SIG-M5 (cell line): ENCODE data around the gene TM7SF2.
"Not testable (repeated sequence)": the region's sequence is repeated elsewhere in the genome, so short reads cannot be mapped to it uniquely, and the experiment has no call there.

Experiments used
- DNase-seq: peaks from one replicate; lab custom pipeline; 2025; lab: John Stamatoyannopoulos, UW

The TM7SF2 gene

DNA sequence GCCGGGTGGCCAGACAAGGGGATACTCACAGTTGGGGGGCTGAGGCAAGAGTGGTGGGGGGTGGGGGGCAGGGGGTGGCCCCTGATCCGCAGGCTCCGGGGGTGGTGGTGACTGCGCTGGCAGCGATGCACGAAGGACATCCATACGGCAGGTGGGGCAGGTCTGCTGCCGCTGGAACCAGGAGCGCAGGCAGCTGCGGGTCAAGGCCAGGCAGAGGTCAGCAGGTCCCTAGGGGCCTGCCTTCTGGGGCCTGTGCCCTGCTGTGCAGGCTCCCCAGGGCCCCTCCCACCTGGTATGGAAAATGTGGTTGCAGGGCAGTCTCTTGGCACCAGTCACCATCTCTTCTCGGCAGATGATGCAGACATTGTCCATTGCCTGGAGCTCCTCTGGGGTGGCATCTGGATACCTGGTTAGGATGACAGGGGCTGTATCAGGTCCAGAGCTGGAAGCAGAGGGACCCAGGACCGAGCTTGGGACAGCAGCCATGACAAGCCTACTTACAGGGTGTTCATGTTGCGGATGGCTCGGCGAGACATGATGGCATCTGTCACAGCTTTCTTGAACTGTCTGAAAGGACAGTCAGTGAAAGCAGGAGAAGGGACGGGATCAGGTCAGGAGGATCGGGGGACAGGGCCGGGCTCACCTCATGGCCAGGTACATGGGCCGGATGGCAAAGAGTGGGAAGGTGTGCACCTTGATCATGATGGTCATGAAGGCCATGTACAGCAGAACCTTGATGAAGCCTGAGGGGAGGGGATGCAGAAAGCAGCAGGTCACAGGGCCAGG is 19.2 kb downstream of the TM7SF2 start:
- no peak for DNase-seq

DNA sequence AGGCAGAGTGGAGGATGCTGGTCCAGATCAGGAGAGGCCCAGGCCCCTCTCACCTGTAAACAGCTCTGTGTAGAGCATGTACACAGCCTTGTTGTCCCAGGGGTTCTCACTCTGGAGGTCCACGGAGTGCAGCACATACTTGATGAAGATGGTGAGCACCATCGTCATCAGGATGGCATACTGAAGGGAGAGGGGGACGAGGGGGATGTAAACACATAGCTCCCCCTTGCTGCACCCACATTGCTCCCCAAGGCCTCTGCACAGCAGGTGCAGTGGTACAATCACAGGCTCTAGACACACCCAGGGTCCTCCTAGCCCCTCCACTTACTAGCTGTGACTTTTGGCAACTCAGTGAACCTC is 19.7 kb downstream of the TM7SF2 start:
- no peak for DNase-seq

DNA sequence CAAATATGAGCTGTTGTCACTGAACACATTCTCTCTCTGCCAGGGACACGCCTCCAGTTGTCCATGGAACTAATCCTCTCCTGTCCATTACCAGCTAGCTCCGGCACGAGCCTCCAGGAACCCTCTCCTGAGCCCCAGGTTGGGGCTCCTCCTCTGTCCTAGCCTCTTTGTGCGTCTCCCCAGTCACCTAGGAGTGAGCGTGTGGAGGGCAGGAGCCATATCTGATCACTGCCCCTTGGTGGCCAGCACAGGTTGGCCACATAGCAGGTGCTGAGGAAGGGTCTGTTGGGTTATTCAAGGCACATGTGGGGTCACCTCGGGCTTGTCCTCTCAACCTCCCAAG is 20.2 kb downstream of the TM7SF2 start:
- no peak for DNase-seq

DNA sequence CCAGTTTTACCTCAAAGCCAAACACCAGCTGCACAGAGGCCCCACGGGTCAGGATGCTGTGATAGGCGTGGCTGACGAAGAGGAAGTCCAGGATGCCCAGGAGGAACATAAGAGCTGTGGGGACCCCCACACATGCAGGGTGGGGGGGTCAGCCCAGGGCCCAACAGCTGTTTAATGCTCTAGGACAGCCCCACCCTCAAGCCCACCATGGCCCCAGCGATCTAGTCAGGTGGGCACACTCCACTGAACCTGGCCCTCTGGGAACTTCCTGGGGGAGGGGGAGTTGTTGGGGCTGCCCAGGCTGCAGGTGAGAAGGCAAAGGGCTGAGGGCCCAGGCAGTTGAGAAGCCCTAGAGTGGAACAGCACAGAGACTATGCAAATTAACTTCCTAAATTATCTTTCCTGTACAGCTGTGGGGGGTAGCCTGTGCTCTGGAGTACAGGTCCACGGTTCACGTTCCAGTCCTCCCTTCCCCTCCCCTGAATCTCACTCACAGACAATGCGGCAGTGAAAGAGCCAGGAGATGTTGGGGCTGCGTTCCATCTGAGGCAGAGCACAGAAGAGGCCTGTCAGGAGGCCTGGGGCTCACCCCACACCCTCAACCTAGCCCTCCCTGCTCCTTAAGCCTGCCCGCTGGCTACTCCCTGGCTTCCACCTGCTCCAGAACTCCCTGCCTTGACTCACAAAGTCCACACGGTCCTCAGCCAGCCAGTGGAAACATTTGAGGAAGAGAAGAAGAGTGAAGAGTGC is 20.7 kb downstream of the TM7SF2 start:
- DNase-seq = no peak

DNA sequence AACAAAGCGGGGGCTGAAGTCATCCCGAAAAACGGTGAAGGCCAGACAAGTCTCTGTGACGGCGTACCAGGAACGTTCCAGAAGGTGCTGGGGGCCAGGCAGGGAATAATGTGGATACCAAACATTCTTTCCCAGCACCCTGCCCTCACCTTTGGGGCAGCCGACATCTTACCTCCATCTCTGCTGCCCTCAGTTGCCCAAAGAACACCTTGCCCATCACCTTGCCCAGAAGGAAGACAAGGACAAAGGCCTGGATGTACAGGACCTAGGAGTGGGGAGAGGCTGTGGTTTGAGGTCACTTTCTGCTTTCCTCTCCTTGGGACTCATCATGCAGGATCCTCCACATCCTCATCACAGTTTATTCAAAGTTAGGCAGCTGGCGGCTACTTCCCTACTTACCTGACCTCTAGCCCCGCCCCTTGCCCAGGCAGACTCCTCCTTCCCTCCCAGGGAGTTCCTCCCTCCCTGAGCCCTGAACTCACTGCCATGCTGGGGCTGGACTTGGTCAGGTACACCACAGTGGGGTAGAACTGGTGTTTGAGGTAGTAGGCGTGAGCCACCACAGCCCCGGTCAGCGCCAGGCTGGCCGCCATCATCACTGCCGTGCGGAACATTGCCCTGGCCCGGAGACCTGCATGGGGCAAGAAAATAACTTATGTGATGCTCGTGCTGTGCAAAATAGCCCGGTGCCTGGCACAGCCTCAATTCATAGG is 21.5 kb downstream of the TM7SF2 start:
- no peak for DNase-seq

DNA sequence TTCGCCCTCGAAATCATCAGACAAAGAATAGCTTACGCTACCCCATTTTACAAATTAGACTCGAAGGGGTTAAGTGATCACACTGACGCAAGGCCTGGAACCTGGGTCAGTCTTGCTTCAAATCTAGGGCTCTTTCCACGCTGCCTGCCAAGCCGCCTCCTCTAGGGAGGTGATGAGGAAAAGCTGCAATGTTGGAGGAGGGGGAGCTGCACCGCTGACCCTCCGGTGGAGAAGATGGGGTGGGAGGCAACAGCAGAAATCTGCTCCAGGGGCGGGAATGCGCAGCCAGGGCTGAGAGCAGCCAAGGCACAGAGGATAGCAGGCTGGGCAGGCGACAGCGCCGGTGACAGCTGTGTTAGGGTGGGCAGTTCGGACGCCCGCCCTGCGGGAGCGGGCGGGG is 22.1 kb downstream of the TM7SF2 start:
- DNase-seq = no peak

DNA sequence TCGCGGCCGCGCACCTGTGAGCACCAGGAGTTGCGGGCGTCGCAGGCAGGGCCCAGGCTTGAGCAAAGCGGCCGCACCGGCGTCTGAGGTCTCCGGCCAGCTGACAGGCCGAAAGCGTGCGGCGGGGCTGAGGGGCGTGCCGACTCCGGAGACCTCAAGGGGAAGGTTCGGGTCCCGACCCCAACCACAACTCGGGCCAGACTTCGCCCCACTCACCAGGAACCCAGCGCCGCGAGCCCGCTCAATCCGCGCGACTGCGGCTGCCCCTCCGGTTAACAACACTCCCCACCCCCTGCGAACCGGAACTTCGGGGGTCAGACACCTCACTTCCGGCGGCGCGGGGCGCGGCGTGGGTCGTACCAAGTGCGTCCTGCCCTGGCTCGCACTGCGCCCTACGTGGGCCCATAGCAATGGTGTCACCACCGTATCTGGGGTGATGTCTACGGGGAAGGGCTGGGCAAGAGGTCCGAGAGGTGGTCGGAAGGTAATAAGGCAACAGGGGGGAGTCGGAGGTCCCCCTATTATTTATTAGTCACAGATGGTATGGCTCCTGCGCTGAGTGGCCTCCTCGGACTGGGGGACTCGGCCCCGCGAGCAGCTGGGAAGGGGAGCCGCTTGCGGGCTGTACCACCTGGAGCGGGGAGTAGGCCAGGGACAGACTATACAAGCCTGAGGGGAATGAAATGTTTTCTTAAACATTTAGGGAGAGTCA is 22.7 kb downstream of the TM7SF2 start, which contains the start of gene SYVN1:
TSS of gene SYVN1 (minus strand) at position 280 of the 712 bp plus-strand sequence. CDS start 918 bp downstream, outside the sequence.
- peak; percentile 21 for DNase-seq

DNA sequence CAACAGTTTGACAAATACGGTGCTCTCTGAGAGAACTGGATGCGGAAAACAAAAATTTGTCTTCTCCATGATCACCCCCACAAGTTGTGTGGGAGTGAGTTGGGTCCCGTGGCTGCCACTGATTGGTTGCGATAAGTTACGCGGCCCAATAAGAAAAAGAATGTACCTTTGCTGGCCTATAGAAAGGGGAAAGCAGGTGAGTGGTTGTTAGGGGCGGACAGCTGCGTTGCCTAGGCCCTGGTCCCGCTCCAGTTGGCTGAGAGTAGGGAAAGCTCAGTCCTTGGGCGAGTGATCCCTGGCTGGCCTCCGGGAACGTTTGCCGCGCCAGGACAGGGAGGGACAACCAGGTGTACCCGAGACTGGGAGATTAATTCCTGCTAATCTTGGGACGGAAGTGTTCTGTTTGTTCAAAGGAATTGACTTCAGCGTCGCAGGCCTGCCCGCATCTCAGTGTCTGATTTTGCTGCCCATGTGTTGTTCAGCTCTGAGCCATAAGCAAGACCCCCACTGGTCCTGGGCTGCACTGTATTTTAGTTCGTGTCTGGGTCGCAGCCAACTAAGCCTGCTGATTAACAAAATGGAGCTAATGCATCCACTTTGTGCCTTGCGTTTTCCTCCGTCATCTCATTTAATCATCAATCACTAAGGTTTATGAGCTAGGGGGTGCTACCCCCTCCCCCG is 23.4 kb downstream of the TM7SF2 start:
- peak; percentile 84 for DNase-seq

DNA sequence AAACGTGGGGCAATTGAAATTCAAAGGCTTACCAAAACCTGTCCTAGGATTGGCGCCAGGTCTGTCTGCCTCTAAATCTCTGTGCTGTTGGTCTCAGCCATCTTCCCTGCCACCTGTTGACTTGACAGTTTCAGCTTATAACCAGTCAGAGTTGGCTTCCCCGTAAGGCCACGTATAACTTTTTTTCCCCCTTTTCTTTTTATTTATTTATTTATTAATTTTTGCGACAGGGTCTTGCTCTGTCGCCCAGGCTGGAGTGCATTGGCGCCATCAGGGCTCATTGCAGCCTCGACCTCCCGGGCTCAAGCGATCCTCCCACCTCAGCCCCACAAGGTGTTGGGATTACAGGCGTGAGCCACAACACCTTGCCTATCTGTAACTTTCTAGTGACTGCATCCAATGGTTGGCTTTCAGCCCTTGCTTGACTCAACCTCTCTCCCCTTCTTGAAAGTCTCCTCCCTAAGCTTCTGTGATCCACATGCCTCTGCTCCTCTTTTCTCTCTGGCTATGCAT is 24.0 kb downstream of the TM7SF2 start:
- DNase-seq = no peak

DNA sequence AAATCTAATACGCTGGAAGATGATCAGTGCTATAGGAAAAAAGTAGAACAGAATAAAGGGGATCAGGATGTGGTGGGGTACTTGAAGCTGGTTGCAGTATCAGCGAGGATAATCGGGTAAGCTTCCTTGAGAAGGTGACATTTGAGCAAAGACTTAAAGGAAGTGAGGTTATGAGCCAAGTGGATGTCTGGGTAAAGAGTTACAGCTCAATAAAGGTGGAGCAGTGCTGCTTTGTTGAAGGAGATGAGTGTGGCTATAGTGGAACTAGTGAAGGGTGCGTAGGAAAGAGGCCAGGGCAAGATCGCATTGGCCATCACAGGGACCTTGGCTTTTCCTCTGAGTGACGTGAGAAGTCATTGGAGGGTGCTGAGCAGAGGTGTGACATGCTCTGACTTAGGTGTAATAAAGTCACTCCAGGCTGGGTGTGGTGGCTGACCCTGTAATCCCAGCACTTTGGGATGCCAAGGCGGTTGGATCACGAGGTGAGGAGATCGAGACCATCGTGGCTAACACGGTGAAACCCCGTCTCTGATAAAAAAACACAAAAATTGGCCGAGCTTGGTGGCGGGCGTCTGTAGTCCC is 24.9 kb downstream of the TM7SF2 start:
- DNase-seq = no peak

DNA sequence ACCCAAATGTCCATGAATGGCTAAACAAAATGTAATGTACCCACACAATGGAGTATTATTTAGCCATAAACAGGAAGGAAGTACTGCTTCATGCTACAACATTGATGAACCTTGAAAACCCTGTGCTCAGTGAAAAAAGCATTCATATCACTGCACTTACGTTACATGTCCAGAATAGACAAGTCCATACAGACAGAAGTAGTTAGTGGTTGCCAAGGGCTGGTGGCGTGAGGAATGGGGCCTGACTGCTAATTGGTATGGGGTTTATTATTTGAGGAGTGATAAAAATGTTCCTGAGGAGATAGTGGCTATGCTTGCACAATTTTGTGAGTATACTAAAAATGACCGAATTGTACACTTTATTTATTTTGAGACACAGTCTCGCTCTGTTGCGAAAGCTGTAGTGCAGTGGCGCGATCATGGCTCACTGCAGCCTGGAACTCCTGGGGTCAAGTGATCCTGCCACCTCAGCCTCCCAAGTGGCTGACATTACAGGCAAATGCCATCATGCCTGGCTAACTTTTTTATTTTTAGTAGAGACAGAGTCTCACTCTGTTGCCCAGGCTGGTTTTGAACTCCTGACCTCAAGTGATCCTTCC is 30.3 kb downstream of the TM7SF2 start:
- no peak for DNase-seq

DNA sequence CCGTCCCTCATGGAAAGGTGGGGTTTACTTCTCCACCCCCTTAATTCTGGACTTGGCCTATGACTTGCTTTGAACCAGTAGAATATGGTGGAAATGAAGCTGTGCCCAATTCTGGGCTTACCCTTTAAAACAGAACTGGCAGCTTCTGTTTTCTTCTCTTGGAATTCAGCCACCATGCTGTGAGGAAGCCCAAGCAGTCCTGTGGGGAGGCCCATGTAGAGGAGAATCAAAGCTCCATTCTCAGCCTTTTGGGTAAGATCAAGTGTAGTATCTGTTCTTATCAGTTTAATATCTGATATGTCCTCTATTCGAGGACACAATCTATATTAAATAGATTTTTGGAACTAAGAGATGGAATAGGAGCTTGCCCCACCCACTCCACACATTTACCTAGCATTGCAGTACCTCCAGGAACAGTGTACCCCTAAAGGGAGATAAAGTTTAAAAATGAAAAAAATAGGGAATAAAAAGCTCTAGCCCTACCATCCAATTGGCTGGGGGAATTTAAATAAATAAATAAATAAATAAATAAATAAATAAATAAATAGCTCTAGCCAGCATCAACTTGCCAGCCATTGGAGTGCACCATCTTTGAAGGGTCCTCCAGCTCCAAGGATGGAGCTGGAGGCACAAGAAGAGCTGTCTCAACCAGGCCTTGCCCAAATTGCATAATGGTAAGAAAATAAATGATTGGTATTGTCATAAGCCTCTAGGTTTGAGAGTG is 35.8 kb downstream of the TM7SF2 start:
- no peak for DNase-seq

DNA sequence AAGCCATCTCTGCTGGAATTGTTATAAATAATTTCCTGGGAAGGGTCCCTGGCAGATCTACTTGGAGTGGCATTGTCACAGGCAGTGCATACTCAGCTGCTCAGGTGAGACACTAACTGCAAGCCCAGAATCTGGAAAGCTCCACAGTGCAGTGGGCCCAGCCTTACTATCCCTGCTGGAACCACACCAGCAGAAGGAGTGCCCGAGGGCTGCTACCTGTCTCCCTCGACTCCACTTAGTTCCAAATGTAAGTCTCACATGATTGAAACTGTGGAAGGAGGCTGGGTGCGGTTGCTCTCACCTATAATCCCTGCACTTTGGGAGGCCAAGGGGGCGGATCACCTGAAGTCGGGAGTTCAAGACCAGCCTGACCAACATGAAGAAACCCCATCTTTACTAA is 37.0 kb downstream of the TM7SF2 start:
- no peak for DNase-seq

DNA sequence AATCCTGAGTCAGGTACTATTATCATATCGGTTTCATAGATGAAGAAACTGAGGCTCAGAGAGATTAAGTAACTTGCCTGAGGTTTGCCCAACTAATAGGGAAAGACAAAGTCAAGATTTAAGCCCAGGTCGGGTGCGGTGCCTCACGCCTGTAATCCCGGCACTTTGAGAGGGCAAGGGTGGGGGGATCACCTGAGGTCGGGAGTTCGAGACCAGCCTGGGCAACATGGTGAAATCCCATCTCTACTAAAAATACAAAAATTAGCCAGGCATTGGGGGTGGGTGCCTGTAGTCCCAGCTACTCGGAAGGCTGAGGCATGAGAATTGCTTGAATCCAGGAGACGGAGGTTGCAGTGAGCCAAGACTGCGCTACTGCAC is 38.4 kb downstream of the TM7SF2 start:
- not testable (repeated sequence) for DNase-seq

DNA sequence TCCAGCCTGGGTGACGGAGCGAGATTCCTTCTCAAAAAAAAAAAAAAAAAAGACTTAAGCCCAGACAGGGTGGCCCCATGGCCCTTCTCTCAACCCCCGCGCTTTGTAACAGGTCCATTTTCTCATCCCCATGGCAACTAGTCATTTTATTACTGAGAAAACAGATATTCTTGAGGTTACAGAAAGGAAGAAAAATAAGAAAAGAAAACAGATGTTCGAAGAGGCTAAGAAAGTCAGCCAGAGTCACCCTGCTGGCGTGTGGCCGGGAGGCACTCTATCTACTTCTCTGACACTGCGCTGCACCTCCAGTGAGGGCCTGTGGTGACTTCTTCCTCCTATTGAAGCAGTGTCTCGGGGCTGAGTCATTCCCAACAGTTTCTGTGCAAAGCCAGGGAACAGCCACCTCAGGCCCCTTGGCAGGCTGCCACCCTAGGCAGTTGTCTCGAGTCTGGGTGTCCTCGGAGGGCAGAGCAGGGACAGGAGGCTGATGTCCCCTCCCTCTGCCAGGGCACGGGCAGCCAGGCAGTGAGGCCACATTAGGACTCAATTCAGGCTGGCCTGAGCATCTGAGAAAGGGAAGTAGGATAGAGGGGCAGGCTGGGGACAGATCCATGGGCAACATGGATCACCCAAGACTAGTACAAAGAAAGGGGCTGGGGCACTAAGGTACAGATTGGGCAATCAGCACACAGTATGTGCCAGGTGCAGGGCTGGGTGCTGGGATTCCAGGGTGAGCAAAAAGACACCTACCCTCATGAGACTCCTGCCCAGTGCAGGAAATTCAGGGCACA is 39.0 kb downstream of the TM7SF2 start:
- DNase-seq = peak; percentile 74

DNA sequence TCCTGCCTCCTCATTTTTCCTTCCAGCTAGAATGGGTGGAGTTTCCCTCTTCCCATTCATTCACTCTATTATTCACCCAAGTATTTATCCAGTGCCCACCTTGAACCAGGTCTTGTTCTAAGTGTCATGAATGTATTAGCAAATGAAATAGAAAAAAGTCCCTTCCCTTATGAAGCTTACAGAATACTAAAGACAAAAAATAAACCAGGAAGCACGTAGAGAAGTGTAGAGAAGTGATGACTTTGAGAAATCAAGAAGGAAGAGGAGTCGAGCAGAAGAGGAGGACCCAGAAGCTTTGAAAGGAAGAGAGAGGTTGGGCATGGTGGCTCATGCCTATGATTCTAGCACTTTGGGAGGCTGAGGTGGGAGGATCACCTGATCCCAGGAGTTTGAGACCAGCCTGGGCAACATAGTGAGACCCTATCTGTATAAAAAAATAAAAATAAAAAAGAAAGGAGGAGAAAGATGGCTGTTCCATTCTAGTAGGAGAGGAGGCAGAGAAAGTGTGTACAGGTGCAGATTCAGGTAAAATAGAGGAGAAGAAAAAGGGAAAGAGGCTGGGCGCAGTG is 39.7 kb downstream of the TM7SF2 start:
- no peak for DNase-seq

DNA sequence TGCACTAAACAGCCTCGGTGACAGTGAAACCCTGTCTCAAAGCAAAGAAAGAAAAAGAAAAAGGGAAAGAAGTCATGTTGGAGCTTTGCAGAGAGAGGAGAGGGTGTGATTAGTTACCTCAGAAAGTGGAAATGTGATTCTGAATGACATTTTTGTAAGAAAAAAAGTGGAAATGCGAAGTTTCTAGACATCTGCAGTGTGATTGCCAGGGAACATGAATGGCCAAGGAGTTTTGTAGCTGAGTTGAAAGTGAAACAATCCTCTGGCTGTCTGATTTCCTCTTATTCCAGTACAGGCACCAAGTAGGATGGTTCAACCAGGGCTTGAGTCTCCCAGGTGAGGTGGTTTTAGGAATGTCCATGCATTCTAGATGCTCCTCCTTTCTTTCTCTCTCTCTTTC is 40.5 kb downstream of the TM7SF2 start:
- DNase-seq = no peak

DNA sequence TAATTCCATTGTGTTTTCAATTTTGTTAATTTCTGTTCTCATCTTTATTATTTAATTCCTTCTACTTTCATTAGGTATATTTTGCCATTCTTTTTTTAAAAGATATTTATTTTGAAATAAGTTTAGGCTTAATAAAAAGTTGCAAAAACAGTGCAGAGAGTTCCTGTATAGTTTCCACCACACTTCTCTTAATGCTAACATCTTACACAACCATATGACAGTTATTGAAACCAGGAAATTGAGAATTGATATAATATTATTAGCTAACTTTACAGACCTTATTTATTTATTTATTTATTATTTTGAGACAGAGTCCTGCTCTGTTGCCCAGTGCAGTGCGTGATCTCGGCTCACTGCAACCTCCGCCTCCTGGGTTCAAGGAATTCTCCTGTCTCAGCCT is 44.6 kb downstream of the TM7SF2 start:
- DNase-seq = no peak

DNA sequence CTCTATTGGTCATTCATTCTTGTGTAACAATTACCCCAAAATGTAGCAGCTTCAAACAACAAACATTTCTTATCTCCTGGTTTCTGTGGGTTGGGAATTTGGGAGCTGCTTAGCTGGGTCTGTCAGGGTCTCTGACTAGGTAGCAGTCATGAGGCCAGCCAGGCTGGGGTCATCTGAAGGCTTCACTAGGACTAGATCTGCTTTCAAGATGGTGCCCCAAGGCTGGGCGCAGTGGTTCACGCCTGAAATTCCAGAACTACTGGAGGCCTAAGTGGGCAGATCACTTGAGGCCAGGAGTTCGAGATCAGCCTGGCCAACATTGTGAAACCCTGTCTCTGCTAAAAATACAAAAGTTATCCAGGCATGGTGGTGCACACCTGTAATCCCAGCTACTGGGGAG is 45.3 kb downstream of the TM7SF2 start:
- DNase-seq = no peak
